HepG2 (cell line): Measurements from ENCODE around the gene UNC5B.

Experiments
- EHMT2 ChIP-seq: fragments of 200-600 bp; sonication (generic); IDR thresholded peaks from 2 replicates; pipeline ENCODE4 v1.7.0; 2017; ENCODE audit warnings: antibody characterized with exemption, low read depth, low read length, borderline replicate concordance
- FOXM1 ChIP-seq: sonication (generic); formaldehyde crosslinking; IDR thresholded peaks from 2 replicates; pipeline ENCODE4 v1.5.0; 2020; ENCODE audit warnings: missing genetic modification reagents
- ZNF589 ChIP-seq: sonication (generic); formaldehyde crosslinking; conservative IDR thresholded peaks from 2 replicates; pipeline ENCODE4 v1.8.0; 2022; ENCODE audit warnings: mild to moderate bottlenecking, moderate library complexity, missing genetic modification reagents
- TF ChIP-seq, protein P1 (sequence below): sonication (generic); formaldehyde crosslinking; IDR thresholded peaks from 2 replicates; pipeline ENCODE4 v1.8.1; 2023; ENCODE audit warnings: missing genetic modification reagents, inconsistent platforms, borderline replicate concordance

DNA sequence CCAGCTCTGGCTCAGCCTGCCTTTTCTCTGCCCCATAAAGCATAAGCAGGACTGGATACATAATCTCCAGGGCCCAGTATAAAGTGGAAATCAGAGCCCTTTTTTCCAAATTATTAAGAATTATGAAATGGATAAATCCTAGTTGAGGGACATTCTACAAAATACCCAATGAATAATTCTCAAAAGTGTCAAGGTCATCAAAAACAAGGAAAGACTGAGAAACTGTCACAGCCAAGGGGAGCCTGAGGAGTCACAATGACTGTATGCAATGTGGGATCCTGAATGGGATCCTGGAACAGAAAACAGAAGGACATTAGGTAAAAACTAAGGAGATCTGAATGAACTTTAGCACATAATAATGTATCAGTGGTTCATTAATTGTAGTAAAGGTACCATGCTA lies 4.8 kb upstream of the UNC5B start:
- TF ChIP-seq, protein P1, sequence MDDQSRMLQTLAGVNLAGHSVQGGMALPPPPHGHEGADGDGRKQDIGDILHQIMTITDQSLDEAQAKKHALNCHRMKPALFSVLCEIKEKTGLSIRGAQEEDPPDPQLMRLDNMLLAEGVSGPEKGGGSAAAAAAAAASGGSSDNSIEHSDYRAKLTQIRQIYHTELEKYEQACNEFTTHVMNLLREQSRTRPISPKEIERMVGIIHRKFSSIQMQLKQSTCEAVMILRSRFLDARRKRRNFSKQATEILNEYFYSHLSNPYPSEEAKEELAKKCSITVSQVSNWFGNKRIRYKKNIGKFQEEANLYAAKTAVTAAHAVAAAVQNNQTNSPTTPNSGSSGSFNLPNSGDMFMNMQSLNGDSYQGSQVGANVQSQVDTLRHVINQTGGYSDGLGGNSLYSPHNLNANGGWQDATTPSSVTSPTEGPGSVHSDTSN (CRISPR knock-in tag): no peak
- no peak for TF ChIP-seq FOXM1 (CRISPR knock-in tag)
- TF ChIP-seq EHMT2: no peak
- TF ChIP-seq ZNF589 (CRISPR knock-in tag): no peak
